GM23338 (cell line): ENCODE data around the gene ZNF474. TPM values are rescaled to one million over a fixed set of nuclear protein-coding genes. Genes with fewer than 3 reads are reported as not detected.

ENCODE experiments used
- ATAC-seq: fragments of 200-7000 bp; cut with Tn5 transposase; 3 replicates; pipeline ENCODE4 v1.9.1; 2020
- DNase-seq: peaks from one replicate; pipeline ENCODE4 v3.0.0-alpha.2; 2015; ENCODE audit warnings: low spot score
- H2AFZ ChIP-seq: fragments of 200-600 bp; sonication (generic); 2 replicates; pipeline ENCODE4 v1.8.0; 2016; ENCODE audit warnings: antibody characterized with exemption, mild to moderate bottlenecking, moderate library complexity
- H3F3A ChIP-seq: fragments of 200-600 bp; sonication (generic); replicated peaks from 2 replicates; pipeline ENCODE4 v1.8.0; 2017; ENCODE audit warnings: antibody characterized with exemption, mixed run types, low read depth
- H3K27ac ChIP-seq: fragments of 200-600 bp; sonication (generic); 2 replicates; pipeline ENCODE4 v1.6.1; 2016; ENCODE audit warnings: low read depth
- H3K27me3 ChIP-seq: fragments of 200-600 bp; sonication (generic); 2 replicates; pipeline ENCODE4 v1.8.0; 2016; ENCODE audit warnings: mild to moderate bottlenecking, mixed run types, moderate library complexity; ENCODE audit not compliant: insufficient read depth
- H3K36me3 ChIP-seq: fragments of 200-600 bp; sonication (generic); 2 replicates; pipeline ENCODE4 v1.8.0; 2016; ENCODE audit warnings: mild to moderate bottlenecking; ENCODE audit not compliant: insufficient read depth
- H3K4me1 ChIP-seq: fragments of 200-600 bp; sonication (generic); 2 replicates; pipeline ENCODE4 v1.8.0; 2016; ENCODE audit warnings: mild to moderate bottlenecking, moderate library complexity; ENCODE audit not compliant: insufficient read depth
- H3K4me2 ChIP-seq: fragments of 200-600 bp; sonication (generic); 2 replicates; pipeline ENCODE4 v1.7.1; 2017; ENCODE audit warnings: mixed run types
- H3K4me3 ChIP-seq: fragments of 200-600 bp; sonication (generic); 2 replicates; pipeline ENCODE4 v1.6.1; 2016; ENCODE audit warnings: mixed run types
- H3K79me2 ChIP-seq: fragments of 200-600 bp; sonication (generic); replicated peaks from 2 replicates; pipeline ENCODE4 v1.8.0; 2017; ENCODE audit warnings: mild to moderate bottlenecking; ENCODE audit not compliant: insufficient read depth
- H3K9me2 ChIP-seq: fragments of 200-600 bp; sonication (generic); 2 replicates; pipeline ENCODE4 v1.8.0; 2017; ENCODE audit not compliant: insufficient read depth
- H4K20me1 ChIP-seq: fragments of 200-600 bp; sonication (generic); replicated peaks from 2 replicates; pipeline ENCODE4 v1.8.0; 2017; ENCODE audit warnings: mild to moderate bottlenecking; ENCODE audit not compliant: insufficient read depth
- H3K27ac Mint-ChIP-seq: 2 replicates; pipeline ENCODE4 v1.8.0; 2020; ENCODE audit warnings: inconsistent platforms, mild to moderate bottlenecking, moderate library complexity, mixed read lengths
- H3K27me3 Mint-ChIP-seq: 3 replicates; pipeline ENCODE4 v1.8.0; 2022; ENCODE audit warnings: low read depth, mild to moderate bottlenecking, moderate library complexity, mixed read lengths, inconsistent platforms; ENCODE audit not compliant: insufficient read depth, poor library complexity
- H3K36me3 Mint-ChIP-seq: 3 replicates; pipeline ENCODE4 v1.8.0; 2021; ENCODE audit warnings: low read depth, mild to moderate bottlenecking, inconsistent platforms, moderate library complexity, mixed read lengths
- H3K4me1 Mint-ChIP-seq: 3 replicates; pipeline ENCODE4 v1.8.0; 2020; ENCODE audit warnings: mild to moderate bottlenecking, inconsistent platforms, mixed read lengths
- H3K4me3 Mint-ChIP-seq: 3 replicates; pipeline ENCODE4 v1.8.0; 2021; ENCODE audit warnings: moderate library complexity, mild to moderate bottlenecking, inconsistent platforms, mixed read lengths
- H3K9me3 Mint-ChIP-seq: 3 replicates; pipeline ENCODE4 v1.8.0; 2020; ENCODE audit warnings: moderate library complexity, mild to moderate bottlenecking, inconsistent platforms, mixed read lengths
- ETS1 ChIP-seq: IDR thresholded peaks from 2 replicates; pipeline ENCODE4 v1.6.1; 2016; ENCODE audit warnings: antibody characterized with exemption
- EZH2 ChIP-seq: fragments of 200-600 bp; sonication (generic); IDR thresholded peaks from one replicate; pipeline ENCODE4 v1.8.0; 2017; ENCODE audit warnings: antibody characterized with exemption, mild to moderate bottlenecking, low read depth; ENCODE audit not compliant: unreplicated experiment
- EZH2phosphoT487 ChIP-seq: fragments of 200-600 bp; sonication (generic); IDR thresholded peaks from one replicate; pipeline ENCODE4 v1.8.1; 2018; ENCODE audit warnings: antibody characterized with exemption; ENCODE audit not compliant: unreplicated experiment
- JUNB ChIP-seq: IDR thresholded peaks from one replicate; pipeline ENCODE4 v1.6.1; 2016; ENCODE audit warnings: antibody characterized with exemption; ENCODE audit not compliant: unreplicated experiment
- NANOG ChIP-seq: IDR thresholded peaks from 2 replicates; pipeline ENCODE4 v1.6.1; 2016; ENCODE audit warnings: antibody characterized with exemption, borderline replicate concordance
- POLR2AphosphoS5 ChIP-seq: IDR thresholded peaks from 2 replicates; pipeline ENCODE4 v1.6.1; 2016; ENCODE audit warnings: antibody characterized with exemption, low read depth
- REST ChIP-seq: IDR thresholded peaks from one replicate; pipeline ENCODE4 v1.6.1; 2018; ENCODE audit warnings: antibody characterized with exemption; ENCODE audit not compliant: unreplicated experiment
- STAT1 ChIP-seq: IDR thresholded peaks from one replicate; pipeline ENCODE4 v1.6.1; 2016; ENCODE audit warnings: antibody characterized with exemption; ENCODE audit not compliant: unreplicated experiment
- ZNF114 ChIP-seq: fragments of 250-450 bp; sonication (Bioruptor Pico); IDR thresholded peaks from 2 replicates; pipeline ENCODE4 v1.5.0; 2020; ENCODE audit warnings: mild to moderate bottlenecking, moderate library complexity
- ZNF331 ChIP-seq: fragments of 250-450 bp; sonication (Bioruptor Pico); IDR thresholded peaks from 2 replicates; pipeline ENCODE4 v1.5.0; 2020; ENCODE audit warnings: low read depth, mild to moderate bottlenecking, moderate library complexity
- ZNF462 ChIP-seq: fragments of 250-450 bp; sonication (Bioruptor Pico); IDR thresholded peaks from 2 replicates; pipeline ENCODE4 v1.5.0; 2020; ENCODE audit warnings: mild to moderate bottlenecking, moderate library complexity
- polyA plus RNA-seq: library from polyadenylated mRNA; unstranded; fragments of >200 nt; fragmentation: Nextera tagmentation; extraction: Ambion mirVana; gene quantifications from 2 replicates; pipeline ENCODE4 v1.2.1, GENCODE V29; 2016
- total RNA-seq: library from RNA; depleted of rRNA; stranded (reverse); fragments of >200 nt; shearing (Covaris generic); gene quantifications from 2 replicates; pipeline ENCODE4 v1.2.3, GENCODE V29; 2014

The ZNF474 gene
- total and polyA plus RNA-seq, 2 experiments from 2014 or later: 0.59 TPM; not detected in 1

DNA sequence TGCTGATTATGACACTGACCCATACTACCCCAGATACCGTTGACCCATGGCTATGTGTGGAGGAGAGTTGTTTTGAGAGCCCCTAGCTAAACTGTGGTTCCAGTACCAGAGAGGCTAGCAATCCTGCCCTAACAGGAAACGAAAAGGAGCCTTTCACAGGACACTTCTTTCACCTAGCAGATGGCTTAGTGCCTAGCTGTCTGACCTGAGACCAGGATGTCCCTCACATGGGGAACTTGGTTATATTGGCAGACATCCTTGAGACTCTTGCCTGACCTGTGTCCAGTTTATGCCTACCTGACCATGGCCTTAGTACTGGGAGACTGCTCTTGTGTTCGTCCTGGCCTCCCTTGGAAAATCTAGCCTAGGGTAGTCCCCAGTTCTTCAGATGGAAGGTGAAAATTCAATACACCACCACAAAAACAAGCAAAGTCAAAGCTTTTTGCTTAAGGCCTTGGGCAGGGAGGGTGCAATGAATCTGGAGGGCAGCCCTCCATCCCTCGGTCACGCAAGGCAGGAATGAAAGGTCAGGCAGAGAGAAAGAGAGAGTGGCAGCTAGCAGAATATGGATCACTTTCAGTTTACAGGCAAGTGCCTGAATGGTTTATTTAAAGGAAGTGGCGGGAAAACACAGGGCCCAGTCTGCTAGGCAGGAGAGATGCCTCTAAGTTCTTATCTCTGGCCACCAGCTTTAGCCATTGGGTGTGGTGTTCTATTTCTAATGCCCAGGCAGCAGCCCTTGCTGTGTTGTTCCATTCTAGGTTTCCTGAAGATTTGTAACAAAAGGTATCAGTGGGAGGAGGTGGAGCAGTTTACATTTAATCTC lies 16.4 kb upstream of the ZNF474 start (continued):
- no peak for TF ChIP-seq ETS1
- no peak for TF ChIP-seq NANOG
- no peak for TF ChIP-seq JUNB
- TF ChIP-seq STAT1: no peak
- no peak for TF ChIP-seq REST
- TF ChIP-seq EZH2: no peak

DNA sequence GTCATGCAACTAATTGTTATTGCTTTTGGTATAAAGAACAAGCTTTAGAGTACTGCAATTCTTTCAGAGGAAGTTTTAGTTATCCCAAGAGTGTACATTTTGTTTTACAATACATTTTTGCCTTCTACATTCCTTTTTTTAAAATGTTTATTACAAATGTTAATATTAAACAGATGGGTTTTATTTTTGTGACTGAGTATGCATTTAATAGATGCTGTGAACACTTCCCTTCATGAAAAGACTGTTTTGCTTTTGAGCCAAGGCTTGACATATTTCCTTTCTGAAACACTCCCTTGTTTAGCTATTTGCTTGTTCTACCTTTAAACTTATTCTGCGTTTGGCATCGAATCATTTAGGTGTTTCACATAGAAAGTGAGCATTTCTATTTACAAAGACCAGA lies 14.8 kb upstream of the ZNF474 start:
- H3K4me3 Mint-ChIP-seq: no peak overlapping the region
- Histone ChIP-seq H3F3A (no peaks in the 10 kb centered on the region), H3K36me3 (no peaks in the 10 kb centered on the region), H3K27me3 (no peaks in the 10 kb centered on the region), H3K4me3 (no peak overlapping the region), H3K79me2 (no peaks in the 10 kb centered on the region), H4K20me1 (no peaks in the 10 kb centered on the region), H3K4me2 (no peak overlapping the region), H3K27ac (no peak overlapping the region), H3K9me2 (no peaks in the 10 kb centered on the region), H2AFZ (no peak overlapping the region), H3K4me1 (no peaks in the 10 kb centered on the region)
- no peaks in the 10 kb centered on the region for H3K36me3 Mint-ChIP-seq
- H3K27ac Mint-ChIP-seq: no peak overlapping the region
- ATAC-seq: no peak
- no peaks in the 10 kb centered on the region for H3K27me3 Mint-ChIP-seq
- H3K9me3 Mint-ChIP-seq: no peaks in the 10 kb centered on the region
- H3K4me1 Mint-ChIP-seq: peaks cover 11% of the 10 kb centered on the region; the same call in 2 of the 3 replicates
- DNase-seq: no peak
- TF ChIP-seq EZH2phosphoT487 (no peak), POLR2AphosphoS5 (no peak), EZH2 (no peak), ETS1 (no peak), ZNF462 (CRISPR knock-in tag) (no peak), ZNF114 (CRISPR knock-in tag) (no peak), ZNF331 (no peak)
